Activated CD4-positive, alpha-beta T cell treated with anti-CD3 and anti-CD28 coated beads, Interleukin-2, amount 50 U/mL, for 48 hours (primary cell): ENCODE data around the gene ANTXR1.

Experiments
- DNase-seq, 2 experiments: peaks; one replicate each; pipeline ENCODE4 v3.0.0-alpha.2; 2020

Gene ANTXR1

DNA sequence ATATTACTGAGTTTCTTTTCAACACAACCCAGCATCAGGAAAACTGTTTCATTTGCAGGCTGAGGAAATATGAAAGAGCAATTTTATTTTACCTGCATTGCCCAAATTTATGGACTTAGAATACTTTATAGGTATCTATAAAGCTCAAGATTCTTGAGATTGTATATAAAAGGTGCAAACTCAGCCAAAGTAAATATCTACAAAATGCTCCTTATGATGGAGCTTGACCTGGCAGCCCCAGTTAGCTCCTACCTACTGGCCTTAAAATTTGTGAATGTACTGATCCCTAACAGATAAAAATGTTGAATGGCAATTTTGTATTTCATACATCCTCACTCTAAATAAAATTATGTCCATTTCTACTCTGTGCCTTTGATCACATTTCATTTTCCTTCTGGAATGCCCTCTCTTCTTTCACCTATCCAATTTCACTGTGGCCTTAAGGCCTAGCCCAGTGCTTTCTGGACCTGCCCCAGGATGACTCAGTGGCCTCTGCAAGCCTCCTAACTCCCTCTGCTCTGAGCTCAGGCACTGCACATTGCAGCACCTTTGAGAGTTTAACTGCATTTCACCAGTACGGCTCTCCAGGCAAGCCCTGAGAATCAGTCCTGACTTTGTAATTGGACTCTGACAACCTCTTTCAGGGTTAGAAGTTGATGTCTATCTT is 125.9 kb downstream of the ANTXR1 start:
- no peak for DNase-seq

DNA sequence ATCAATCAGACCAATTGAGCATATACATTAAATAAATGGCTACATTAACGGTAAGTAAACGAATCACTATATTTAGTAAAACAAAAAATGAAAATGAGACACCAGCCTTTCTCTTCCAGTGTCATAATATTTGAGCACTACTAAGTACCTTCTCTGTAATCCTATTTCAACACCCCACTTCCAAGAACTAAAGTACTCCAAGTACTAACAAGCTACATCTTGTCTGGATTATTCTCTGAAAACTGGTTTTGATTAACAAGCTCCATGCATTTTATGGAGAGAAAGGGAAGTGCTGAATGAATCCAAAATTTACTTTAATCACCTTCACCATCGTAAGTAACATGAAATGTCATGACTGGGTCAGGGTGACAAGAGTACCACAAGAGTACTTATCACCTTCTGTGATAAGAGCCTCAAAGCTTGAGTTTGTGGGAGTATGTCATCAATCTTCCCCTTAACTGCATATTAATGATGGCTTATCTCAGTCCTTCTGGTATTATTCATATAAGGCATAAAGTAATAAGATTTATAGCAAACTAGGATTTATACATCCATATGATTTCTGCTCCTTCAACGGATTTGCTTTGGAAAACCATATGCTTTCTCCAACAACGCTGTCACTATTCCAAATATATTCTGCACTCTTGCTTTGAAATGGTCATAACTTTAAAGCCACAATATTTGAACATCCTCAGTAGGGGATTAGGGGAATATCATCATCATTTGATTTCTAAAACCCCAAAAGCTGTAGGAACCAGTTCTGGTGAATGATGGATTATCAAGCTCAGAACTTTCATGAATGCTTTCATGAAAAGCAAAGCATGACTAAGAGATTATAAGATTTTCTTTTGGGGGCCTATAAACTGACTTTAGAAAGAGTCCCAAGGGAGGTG is 127.0 kb downstream of the ANTXR1 start:
- DNase-seq = no peak

DNA sequence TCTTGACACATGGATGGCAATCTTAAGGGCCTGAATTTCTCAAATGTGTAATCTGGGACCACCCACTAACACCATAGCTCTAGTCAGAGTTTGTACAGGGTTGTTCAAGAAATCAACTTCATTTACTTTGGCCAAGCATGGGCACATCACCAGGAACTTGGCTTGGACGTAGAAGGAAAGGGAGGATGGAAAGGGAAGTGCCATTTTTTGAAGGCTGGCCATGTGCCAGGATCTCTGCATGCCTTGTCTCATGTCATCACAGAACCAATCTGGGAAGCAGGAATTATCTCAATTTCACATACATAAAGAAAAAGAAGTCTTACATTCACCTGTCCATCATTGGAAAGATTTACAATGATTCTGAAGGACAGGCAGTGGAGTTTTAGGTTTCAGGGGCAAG is 128.1 kb downstream of the ANTXR1 start:
- DNase-seq = no peak

DNA sequence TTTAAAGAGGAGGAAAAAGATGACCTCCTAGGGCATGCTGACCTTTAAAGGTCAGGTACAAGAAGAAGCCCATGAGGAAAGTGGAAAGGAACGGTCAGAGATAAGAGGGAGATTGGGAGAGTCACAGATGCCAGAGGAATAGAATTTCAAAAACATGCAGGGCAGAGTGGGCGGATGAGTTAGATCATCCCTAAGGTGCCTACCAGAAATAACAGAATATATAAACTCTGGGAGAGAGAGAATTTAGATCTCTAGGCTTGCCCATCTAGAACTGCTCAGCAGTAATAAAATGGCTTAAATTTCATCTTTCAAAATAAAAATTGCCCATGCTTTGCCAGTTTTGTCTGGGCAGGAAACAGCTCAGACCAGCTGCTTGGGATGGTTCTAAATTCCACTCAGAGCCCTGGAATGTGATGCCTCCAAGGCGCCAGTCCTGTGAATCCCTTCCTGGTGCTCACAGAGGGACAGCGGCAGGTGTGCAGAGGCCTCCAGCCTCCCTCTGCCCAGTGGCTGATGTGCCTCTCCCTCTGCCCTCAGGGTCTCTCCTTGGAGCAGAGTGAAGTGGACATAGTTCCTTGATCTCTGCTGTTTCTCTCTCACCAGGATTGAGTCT is 130.9 kb downstream of the ANTXR1 start:
- DNase-seq = no peak

DNA sequence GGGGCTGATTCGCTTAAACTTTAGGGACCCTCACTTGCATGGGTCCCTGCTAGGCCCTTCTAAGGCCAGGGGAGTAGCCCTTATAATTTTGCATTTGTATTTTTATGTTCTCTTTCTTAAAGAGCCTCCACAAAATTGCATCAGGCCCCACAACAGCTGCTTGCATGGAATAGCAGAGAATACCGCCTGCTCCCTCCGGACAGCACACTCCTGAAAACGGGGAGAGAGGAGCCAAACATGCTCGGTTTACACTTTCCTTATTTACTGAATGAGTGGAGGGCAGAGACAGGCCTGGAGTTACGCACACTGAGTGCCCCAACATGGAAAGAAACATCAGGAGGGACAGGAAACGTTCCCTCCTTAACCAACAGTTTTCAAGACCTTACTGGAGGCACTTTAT is 132.2 kb downstream of the ANTXR1 start:
- no peak for DNase-seq

DNA sequence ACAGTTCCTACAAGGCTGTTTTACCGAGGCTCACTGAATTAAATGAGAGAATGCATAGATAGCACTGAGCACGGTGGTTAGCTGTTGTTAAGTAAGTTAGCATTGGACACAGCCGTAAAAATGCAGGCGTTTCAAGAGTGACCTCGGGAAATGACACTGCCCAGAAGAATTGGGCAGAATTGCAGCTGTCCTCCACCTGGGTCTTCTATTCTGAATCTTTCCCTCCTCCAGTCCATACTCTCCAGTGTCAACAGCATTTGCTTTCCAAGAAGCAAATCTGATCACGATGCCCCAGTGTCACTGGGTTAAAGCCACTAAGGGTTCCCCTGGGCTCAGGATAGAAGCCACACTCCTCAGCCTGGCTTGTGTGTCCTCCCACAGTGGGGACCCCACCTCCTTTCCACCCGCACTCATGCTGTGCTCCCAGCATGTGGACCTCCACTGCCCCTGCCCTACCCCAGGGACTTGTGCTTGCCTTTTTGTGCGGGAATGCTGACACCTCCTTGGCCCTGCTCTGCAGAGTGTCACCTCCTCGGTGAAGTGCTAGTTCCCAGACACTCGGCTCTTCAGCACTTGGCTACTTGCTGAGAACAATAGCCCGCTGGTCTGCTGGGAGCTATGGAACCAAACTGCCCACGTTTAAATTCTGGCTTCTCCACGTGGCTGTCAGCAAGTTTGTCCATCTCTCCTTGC is 135.0 kb downstream of the ANTXR1 start:
- DNase-seq = no peak

DNA sequence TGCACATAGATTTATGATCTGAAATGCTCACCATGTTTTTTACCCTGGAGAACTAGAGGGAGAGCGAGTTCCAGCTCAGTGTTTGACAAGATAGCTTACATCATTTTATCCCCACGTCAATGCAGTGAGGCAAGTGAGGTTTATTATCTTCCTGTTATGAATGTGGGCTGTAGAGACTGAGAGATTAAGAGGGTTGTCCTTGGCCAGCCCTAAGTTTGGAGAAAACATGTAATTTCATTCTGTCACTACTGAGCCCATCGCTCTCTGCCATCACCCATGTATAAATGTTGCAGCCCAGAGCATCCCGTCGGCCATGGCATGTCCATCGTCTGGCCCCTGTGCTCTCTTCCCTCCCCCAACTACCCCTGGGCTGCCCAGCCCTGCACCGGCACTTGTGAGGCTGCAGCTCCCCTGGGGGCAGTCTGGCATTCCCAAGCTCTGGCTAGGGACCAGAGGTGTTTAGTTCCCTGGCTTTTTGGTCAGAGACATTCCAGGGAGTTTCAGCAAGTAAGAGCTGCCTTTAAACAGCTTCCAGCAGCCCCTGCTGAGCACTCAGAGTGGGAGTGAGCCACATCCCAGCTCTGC is 136.7 kb downstream of the ANTXR1 start:
- DNase-seq = no peak

DNA sequence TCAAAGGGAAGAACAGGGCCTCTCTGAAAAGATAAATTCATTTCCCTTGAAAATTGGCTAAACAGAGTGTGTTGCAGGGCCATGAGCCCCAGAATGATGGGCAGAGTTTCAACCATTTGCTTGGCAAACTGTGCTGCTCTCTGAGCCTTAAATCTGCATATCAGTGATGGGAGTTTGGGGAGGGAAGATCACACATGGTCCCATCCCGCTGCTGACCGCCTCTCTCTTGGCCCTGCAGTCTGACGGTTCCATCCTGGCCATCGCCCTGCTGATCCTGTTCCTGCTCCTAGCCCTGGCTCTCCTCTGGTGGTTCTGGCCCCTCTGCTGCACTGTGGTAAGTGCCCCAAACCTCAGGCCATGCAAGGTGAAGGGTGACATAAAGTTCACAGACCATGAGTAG is 139.0 kb downstream of the ANTXR1 start:
- no peak for DNase-seq

DNA sequence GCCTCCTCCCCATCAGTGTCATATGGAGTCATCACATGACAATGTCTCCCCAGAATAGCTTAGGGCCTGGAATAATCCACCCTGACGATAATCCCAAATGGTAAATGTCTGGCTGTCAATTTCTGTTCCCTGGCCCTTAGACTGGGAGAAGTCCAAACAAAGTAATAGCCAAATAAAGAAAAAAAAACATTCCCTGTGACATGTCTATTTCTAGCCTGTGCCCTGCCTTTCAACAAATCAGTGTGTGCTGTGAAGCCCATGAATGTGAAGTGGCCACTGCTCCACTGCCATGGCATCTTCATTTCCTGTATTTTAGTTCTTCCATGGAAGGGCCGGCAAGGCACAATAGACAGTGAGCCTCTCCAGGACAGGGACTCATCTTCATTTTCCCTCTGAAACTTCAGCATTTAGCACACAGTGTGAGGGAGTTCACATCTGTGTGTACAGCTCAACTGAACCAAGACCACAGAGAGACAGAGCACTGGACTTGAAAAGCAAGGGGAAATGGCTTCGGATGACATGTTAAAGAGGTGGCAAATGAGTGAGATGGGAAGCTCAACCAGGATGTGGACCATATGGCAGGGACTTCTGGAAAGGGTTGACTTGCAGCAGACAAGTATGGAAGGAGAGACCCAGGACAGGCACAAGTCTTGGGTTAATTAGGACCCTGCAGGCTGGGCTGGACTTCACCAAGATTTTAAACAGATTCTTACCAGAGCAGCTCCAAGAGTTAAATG is 140.0 kb downstream of the ANTXR1 start:
- no peak for DNase-seq

DNA sequence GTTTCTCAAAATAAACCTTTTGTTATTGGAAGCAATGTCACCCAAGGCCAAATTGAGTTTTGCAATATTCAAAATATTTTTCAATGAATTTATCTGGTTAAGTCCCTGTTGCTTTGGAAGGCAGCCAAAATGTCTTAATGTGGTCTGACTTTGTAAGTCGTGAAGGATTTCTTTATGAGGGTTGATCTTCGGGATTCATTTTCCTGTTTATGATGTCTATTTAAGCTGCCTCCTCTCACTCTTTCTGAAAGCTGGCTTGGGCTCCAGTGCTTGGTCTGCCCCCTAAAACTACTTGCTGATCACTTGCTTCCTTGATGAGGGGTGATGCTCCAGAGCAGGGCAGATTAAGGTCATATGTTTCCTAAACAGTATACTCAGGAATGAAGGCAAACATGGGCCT is 141.1 kb downstream of the ANTXR1 start:
- DNase-seq = no peak

DNA sequence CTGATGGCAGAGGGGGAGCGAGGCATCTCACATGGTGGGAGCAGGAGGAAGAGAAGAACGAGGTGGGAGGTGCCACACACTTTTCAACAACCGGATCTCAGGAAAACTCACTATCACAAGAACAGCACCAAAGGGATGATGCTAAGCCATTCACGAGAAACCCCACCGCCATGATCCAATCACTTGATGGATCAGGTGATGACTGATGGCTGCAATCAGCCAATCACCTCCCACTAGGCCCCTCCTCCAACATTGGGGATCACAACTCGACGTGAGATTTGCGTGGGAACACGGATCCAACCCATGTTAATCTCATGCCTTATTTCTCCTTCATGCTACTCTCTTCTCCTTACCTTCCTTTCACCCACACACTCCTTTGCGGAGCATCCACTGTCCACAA is 143.6 kb downstream of the ANTXR1 start:
- no peak for DNase-seq

DNA sequence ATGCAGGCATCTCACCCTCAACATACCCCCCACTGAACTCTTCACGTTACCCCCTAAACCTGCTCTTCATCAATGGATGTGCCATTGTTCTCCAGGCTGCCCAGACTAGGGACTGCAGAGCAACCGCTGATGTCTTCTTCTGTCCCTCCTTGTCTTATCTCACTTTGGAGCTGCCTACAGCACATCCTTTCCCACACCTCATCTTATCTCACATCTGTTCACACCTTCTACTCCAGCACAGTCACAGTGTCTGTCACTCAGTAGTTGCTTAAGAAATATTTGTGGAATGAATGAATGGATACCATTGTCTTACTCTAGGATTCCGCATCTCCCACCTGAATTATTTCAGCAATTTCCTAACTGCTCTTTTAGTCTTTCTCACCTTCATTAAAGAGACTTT is 144.5 kb downstream of the ANTXR1 start:
- no peak for DNase-seq

DNA sequence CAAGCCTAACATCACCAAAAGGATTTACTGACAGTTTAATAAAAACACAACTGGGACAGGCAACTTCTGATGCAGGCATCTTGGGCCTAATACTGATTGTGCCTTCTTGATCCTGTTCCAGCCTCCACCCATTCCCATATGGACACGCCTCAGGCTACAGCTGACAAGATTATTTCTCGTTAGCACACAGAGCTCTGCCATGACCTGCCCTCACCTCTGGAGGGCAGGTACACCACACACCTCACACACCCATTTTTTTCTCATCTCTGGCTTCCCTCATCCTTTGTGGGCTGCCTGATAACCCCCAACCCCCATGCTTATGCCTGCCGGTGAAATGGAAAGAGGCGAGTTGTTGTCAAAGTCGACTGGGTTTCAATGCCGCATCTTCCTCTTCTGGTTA is 147.0 kb downstream of the ANTXR1 start:
- no peak for DNase-seq

DNA sequence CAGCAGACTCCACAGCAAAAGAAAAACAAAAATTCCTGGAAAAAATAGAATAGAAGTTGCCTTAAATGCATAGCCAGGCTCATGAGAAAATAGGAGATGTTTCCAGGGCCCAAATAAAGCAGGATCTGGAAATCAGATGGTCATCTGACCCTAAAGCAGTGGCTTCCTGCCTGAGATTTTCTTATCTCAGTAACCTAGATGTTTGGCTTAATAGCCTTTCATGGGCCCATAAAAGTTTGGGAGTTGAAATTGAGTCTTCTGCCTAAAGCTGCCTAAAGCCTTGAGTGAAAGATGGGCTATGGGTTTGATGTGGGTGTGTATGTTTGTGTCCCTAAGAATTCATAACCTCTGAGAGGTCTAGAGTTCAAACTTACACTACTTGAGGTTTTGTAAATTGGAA is 149.1 kb downstream of the ANTXR1 start:
- no peak for DNase-seq

DNA sequence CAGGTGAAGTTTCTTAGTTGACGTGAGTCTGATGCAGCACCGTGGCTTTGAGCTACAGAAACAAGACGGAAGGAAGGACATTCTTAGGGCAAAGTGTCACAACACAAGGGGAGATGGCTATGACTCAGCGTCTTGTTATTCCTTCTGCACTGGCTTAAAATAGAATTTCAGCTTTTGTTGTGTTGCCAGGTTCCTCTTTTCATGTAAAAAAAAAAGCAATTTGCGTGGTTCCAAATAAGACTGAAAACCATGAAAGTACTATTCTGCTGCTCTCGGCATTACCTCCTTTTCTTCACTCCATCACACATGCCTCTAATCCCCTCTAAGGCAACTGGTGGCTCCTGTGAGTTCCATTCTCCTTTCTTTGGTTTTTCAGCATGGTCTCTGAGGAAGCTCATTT is 150.1 kb downstream of the ANTXR1 start:
- no peak for DNase-seq

DNA sequence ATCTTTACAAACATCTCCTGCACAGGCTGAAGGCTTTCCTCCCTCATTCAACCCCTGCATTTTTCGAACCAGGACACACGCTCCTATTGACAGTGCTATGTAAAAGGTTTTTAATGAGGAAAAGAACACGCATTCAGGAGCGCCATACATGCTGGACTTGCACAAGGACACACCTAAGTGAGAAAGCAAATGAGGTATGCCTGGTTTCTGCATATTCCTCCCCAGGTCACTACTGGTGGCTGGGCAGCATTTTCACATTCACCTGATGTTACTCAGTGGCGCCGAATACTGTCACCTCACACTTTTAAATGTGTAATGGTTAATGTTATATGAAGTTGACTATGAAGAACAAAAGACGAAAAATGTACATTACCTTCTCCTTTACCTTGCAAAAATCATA is 150.6 kb downstream of the ANTXR1 start:
- DNase-seq = no peak

DNA sequence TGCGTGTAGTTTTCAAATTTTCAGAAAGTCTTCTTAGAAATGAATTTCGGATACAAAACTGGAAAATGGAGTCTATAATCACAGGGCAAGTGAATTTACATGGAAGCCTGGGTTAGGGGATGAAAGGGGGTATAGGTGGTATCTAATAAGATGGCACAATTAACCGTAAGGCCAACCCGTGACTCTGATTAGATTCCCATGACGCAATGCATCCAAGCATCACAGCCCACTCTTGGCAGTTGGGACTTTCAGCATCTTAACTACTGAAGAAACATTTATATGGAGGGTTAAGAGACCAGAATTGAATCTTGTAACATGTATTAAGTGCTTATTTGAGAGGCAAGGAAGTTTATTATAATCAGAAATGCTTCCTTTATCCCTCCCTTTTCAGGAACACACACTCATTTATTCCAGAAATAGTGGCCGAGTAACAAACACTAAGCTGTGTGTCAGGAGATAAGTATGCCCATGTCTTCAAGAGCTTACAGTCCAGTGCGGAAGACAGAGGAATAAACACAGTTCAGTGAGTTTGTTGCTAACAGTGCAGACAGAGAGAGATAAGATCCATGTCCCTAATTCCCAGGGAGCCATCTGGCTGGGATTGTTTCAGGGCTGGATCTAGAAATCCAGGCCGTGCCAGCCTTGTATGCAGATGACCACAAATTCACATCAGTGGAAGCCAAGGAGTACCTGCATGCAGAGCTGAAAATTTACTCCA is 151.2 kb downstream of the ANTXR1 start:
- DNase-seq = no peak

DNA sequence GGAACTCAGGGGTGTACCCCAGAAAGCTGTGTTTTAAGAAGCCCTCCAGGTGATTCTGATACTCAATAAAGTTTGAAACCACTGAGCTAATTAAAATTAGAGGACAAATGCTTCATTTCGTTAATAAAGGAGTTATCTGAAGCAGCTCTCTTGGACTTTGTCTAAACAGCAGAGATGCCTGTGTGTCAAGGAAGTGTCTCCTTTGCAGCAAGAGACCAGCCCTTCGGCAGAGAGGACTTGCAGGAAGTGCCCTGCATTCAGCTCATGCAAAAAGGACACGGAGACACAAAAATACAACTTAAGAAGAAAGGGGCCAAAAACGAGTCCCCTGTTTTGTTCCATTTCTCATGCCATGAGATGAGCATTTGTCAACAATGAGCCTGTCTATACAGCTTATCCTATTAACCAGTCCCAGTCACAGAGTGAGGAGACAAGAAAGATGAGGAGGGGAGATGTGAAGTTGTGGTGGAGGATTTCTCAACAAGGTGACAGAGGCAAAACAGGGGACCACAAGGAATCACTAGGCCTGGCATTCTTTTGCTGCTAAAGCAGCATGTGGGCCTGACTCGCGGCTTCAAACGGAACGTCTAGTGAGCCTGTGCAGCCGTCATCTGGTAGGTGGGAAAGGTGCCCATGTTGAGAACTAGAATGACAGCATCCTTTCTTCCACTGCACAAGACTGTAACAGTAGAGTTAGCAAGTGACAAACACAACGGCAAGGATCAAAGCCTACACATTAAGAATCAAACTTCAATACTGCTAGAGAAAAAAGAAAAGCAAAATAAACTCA is 152.3 kb downstream of the ANTXR1 start:
- DNase-seq = no peak

DNA sequence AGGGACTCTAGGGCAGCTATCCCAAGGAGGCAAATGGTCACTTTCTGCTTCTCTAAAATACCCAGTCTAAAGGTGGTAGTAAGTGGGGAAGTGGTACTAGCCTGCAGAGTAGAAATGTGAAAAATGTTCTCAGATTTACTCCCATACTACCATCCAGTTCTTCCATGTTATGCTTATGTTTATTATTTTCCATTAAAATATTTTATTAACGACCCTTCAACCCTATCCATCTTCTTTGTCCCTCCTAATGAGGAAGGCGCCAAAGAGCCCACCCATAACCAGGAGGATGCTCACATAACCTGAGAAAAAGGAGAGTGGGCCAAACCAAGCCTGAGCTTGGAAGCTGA is 153.5 kb downstream of the ANTXR1 start:
- DNase-seq = no peak

DNA sequence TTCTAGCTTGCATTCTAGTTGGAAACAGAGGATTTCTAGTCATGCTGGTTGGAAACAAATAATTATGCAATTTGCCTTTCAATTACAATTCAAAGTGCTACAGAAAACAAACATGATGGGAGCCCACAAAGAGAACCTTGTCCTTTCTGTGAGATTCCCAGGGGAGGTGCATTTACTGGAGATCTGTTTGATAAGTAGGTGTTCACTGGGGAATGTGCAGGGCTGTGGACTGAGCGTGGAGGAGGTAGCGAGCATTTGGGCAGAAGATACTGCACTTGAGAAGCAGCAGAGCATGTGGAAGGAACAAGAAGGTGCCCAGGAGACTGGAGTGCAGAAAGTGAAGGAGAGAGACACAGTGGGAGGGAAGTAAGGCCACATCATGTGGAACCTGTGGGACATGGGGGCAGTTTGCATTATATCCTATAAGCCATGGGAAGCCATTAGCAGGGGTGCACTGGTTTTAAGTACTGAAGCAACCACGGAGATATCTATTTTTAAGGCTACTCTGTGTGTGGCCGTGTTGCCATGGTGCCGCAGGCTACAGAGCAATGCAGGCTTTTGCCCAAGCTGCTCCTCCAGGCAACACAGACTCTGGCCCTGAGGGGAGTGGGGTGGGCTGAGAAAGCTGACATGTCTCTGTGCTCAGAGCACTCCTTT is 154.0 kb downstream of the ANTXR1 start:
- DNase-seq = no peak

DNA sequence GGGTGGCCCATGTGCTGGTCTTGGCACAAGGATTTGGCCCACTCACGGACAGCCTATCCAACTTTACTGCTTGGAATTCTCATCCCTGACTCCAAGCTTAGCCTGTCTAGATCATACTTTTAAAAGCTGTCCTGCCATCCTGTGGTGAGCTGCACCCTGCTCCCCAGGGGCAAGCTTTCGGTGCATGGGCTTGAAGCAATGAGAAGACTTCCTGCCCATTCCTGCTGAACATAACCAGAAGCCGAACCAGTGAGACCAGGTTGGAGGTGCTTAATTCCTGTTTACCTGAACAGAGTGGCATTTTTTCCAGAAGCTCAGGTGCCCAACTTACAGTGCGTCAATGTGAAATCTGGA is 154.5 kb downstream of the ANTXR1 start:
- DNase-seq = no peak
